NCI-H2029 (cell line): Measurements from ENCODE around the gene CALN1.

Experiments
- DNase-seq: peaks from one replicate; lab custom pipeline; 2025; lab: John Stamatoyannopoulos, UW

The CALN1 gene

DNA sequence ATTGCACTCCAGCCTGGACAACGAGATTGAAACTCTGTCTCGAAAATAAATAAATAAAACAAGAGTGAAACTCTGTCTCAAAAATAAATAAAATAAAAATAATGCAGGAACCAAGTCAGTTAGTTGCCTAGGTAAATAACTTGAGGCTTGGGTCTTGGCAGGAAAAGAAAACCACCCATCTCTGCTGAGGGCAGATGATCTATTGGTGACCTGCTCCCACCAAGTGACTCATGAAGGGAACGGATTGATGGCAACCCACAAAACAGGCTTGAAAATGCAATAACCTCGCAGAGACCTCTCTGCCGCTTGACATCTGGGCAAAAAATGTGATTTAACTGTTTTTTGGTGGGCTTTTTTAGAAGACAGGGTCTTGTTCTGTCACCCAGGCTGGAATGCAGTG, 86.6 kb downstream of the CALN1 start:
- DNase-seq = no peak

DNA sequence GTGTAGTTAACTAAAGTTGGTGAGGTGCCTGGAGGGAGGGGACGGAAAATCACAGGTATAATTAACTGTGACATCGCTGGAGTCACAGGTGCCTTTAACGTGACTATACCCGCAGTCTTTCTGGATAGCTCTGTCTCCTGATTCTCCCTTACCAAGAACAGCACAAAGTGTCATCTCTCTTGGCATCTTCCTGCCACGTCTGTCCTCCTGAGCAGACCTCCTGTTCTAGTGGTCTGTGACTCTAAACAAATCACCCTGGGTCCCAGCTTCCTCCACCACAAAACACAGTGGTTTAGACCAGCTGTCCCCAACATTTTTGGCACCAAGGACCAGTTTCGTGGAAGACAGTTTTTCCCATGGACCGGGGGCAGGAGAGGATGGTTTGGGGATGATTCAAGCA, 90.5 kb downstream of the CALN1 start:
- DNase-seq = no peak

DNA sequence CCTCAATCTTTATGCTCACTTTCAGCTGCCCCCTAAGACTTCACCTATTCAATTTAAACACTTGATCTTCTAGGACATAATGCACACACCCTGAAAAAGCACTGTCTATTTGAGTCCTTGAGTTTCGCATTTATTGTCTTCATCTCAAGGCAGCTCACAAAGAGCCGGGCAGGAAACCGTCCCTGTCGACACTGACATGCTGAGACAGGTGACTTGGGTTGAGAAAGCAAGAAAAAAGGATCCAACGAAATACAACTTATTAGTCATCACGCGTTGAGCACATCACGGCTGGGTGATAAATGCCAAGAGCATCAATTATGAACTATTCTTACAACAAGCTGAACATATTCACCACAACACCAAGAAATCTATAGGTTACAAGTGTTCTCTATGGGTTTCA, 91.1 kb downstream of the CALN1 start:
- no peak for DNase-seq

DNA sequence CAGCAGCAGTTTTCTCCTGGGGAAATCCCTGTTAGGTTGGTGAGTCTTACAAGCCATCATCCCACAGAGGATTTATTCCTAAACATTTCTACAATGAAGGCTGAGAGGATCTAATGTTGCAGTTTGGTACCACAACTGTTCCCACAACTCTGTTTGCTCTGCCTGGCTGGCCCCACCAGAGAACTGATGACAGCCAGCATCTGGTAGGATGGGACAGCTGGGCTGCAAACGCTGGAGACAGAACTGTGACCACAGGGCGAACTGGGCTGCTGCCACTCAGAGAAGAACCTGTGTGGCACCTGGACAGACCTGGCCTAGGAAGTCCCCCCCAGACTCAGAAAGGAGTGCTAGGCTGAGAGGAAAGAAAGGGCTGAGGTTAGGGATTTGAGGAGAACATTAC, 94.8 kb downstream of the CALN1 start:
- no peak for DNase-seq

DNA sequence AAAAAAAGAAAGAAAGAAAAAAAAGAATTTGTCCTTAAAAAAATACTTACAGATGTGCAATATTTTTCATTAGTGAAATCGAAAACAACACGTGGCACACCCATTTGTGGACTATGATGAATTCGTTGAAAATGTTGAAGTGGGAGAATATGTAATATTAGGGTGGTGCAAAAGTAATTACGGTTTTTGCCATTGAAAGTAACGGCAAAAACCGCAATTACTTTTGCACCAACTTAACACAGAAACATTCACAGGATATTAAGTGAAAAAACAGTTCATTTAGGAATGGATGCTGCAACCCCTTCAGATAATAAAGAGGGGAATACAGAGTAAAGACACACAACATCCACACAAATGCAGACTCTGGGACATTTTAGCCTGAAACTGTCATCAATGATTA, 96.0 kb downstream of the CALN1 start:
- DNase-seq = no peak

DNA sequence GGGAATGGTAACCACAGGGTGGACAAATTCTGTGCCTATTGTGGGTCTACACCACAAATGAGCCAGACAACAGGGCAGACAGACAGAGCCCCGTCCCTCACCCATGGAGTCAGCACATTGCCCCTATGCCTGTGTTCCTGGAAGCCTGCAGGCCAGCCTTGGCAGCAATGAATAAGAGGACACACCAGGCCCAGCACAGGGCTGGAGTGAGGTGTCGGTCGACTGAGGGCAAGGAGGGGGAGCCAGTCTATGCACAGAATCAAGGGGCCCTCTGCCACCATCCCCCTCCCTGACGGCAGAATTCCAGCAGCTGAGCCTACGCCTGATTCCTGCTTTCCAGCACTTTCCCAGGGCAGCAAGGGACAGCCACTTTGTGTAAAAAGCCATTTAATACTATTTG, 98.2 kb downstream of the CALN1 start:
- no peak for DNase-seq

DNA sequence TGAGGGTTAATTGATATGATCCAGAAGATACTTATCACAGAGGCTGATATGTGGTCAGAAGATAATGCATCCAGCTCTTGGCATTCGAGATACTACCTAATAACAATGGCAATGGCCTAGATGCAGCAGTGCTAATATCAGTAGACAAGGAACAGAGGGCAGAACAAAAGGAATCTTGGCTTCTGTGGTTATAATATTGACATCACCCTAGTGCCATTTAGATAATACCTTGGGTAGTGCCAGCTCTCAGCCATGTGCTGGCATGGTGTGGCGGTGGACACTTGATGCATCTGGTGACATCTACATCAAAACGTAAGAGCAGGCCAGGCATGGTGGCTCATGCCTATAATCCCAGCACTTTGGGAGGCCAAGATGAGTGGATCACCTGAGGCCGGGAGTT, 101.8 kb downstream of the CALN1 start:
- DNase-seq = no peak

DNA sequence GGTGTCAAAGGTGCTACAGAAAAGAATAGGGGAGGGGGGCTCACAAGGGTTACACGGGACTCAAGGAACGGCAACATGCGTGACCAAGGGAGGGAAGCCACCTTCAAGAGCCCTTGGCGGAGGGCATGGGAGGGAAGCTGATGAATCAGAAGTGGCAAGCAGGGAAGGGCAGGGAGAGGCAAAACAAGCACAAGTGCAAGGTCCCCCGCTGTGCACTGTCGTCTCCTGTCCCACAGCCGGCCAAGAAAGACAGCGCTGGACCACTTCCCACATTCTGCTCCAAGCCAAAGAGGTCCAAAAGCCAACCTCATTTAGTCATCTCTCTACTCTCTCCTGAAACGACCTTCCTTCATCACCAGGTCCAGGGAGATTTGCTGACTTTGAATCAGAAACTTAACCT, 102.7 kb downstream of the CALN1 start:
- DNase-seq = no peak

DNA sequence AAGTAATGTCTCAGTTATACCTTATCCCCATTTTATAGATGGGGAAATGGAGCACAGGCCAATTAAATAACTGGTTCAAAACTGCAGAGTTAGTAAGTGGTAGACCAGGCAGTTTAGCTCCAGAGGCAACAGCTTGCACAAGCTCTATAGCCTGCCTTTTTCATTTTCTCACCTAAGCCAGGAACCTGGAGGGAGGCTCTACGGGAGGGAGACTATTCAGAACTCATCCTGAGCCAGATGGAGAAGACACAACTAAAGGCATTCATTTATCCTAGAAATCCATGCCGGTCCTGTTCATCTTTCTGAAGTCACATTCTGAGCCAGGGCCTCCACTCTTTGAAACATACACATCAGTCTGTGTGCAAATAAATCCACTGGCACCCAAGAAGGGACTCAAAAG, 103.2 kb downstream of the CALN1 start:
- DNase-seq = no peak

DNA sequence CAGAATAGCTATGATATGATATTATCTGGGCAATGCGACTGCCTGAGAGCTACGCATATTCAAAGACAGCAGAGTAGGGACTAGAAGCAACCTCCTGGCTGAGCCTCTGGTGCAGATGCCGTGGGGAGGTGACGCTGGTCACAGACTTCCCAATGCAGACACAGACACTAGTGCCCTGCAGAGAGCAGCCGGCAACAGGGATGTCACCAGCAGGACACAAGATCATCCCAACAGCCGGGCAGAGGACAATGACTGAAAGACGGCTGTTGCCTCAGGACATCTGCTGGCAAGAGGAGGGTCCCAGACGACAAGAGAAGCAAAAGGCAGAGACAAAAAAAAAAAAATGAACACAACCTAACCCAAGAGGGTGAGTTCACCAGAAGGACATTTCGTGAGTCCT, 104.6 kb downstream of the CALN1 start:
- no peak for DNase-seq

DNA sequence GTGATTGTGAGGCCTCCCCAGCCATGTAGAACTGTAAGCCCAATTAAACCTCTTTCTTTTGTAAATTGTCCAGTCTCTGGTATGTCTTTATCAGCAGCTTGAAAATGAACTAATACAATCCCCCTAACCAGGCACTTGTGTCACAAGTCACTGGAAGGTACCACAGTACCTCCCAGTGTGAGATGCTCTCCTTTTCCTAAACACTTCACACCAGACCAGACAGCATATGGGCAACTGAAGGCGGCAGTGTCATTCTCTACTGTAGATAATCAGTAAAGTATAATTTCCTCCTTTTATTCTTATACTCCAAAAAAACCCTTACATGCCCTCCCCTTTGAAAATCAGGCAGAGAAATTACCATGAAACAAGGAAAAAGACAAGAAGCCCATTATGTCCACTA, 113.2 kb downstream of the CALN1 start:
- DNase-seq = no peak

DNA sequence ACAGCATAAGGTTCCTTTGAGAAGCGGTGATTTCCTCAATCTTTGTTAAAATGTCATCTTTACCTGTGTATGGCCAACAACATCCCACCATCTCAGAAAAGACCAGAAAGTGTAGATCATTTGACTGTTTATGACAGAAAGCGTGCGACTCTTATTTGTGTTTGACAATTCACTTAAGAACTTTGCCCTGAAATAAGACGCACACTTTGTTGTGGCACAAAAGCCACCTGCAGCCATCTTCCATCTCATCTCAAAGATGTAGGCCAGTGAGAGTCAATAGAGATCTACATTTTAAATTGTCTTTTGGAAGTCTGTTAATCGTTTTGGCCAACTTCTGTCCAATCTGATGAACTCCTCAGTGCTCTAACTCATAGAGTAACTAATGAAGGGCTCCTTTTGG, 114.0 kb downstream of the CALN1 start:
- no peak for DNase-seq

DNA sequence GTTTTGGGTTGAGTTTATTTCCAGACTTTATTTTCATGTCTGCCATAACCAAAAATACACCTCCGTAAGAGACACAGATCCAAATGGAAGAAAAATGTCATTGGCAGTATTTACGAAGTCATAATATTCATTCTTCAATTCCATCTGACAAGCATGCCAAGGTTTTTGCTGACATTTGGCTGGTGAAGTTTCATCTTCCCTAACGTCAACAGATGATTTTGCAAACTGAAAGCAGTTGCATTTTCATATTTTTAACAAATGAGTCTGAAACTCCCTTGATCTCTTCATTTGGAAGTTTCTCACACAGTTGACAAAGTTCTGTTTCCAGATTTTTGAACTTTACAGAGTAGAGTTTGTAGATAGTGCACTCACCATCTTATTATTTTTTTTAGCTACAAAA, 114.5 kb downstream of the CALN1 start:
- DNase-seq = no peak

DNA sequence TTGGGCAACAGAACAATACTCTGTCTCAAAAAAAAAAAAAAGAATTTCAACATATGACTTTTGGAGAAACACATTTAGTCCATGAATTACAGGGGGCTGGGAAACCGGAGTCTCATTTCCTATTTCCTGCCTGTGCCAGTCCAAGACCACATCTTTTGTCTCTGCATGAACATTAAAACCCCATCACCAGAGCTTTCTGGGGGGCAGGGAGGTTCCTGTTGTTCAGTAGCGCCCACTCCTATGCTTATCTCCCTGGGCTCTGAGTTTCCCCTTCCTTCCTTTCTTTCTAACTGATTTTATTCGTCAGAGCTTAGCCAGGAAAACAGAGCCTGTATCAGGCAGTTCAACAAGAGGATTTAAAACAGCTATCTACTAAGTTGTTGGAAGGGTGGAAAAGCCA, 119.3 kb downstream of the CALN1 start:
- no peak for DNase-seq

DNA sequence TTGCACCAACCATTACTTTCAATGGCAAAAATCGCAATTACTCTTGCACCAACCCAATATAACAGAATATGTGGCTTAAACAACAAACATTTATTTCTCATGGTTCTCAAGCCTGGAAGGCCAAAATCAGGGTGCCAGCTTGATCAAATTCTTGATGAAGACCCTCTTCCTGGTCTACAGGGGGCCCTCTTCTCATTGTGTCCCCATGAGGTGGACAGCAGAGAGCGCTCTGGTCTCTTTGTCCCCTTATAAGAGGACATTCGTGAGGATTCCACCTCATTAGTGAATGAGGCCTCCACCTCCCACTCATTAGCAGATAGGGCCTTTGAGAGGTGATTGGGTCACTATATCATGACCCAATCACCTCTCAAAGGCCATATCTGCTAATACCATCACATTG, 120.0 kb downstream of the CALN1 start:
- DNase-seq = no peak

DNA sequence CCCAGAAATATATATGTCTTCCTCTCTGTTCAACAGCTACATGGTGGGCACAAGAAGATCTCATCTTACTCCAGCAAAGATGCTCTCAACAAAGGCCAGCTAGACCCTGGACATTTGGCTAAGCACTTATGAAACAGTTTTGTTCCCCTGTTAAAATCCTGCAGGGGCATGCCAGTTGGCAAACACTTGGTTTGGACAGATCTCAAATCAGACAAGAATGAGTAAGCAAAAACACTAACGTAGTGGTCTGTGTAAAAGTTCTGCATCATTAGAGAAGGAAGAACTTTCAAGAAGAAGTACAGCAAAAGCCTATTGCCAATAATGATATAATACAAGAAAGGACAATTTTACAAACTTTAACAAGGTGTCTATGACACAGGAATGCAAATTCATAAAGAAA, 125.6 kb downstream of the CALN1 start:
- DNase-seq = no peak

DNA sequence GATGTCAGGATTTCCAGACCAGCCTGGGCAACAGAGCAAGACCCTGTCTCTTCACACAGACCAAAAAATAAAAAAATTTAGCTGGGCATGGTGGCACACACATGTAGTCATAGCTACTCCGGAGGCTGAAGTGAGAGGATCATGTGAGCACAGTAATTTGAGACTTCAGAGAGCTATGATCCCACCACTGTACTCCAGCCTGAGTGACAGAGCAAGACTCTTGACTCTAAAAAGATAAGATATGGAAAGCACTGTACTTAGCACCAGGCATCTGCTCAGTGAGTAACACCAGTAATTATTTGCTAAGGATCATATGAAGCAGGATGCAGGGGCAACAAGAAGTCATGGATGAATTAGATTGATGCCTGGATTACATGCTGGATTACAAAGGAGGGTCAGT, 128.8 kb downstream of the CALN1 start:
- peak; percentile 9 for DNase-seq

DNA sequence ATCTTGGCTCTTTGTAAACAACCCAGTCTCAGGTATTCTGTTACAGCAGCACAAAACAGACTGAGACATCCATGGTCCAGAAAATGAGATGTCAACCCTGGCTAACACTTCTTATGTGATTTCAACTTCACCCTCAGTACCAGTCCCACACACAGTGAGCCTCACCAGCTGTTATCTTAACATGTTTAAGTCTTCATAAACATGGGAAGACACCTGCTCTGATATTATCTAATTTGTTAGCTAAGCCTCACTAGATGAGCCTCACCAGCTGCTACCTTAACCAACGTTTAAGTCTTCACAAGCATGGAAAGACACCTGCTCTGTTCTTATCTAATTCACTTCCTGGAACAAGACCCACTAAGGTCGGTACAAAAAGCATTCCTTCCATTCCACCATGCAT, 130.8 kb downstream of the CALN1 start:
- DNase-seq = no peak

DNA sequence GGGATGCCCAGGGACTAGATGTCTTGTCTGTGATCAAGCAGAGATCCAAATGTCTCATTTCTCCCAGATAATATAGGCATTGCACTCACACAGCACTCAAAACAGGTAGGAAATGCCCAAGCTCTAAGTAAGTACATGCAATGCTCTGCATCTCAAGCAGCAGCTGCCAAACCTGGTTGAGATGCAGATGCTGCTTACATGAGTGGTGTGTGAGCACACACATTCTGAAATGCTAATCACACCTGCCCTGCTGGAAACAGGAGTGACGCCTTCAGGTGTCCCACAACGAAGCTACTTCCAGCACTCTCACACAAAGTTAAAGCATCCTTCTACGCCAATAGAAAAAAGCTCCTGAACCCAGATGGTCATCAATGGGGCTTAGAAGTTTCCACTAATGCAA, 132.9 kb downstream of the CALN1 start:
- DNase-seq = no peak

DNA sequence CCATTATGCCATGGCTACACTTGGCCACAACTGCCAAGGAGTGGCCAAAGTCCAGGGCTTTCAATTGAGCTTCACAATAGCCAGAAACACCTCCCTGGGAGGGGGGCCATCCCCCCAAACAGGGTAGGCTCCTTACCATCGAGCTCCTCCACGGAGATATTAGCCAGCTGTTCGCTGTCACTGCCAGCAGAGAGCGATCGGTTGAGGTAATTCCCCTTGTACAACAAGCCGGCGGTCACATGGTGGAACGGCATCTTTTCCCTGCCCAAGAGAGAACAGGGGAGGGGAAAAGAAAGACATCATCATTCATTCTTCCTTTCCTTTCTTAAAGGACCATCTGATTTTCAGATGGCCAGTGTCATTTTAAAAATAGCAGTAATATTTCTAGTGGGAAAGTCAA, 133.6 kb downstream of the CALN1 start:
- DNase-seq = no peak

DNA sequence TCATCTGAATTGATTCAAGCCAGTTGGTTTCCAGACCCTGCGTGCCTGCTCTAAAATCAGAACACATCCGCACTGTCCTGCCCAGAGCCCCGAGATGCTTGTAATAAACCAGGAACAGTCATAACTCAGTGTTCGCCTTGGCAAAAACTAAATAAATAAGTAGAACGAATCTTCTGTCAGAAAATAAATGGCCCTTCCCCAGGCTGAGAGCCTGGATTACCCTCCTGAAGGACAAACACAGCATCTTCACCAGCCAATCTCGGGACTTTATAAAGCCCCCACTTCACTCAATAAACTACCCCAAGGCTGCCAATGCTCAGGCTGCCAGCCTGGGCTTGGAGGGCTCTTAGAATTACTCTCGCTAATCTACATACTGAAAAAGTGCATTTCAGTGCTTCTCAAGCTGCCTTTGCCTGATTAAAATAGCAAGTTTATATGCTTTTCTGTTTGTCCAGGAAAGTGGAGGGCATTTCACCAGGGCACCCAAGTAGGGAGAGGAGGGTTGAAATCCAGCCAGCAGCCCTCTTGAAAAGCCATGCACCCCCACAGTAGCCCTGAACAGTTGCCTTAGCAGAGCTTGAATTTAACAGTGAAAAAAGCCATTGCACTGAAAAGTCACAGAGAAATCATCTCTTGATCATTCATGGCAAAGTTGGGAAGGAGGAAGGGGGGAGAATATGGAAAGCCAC, 136.6 kb downstream of the CALN1 start:
- no peak for DNase-seq

DNA sequence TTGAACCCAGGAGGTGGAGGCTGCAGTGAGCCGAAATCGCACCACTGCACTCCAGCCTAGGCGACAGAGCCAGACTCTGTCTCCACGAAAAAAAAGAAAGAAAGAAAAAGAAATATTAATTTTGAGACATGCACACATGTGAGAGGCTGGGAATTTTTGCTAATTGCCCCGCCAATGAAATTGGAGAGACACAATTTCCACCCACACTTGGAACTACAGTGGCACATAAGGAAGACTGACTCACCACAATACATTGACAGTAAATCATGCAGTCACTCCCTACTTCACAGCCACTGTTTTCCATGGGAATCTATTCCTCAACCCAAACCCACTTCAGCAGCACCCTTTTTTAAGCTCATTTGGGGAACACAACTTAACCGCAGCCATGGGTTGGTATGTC, 139.7 kb downstream of the CALN1 start:
- DNase-seq = no peak

DNA sequence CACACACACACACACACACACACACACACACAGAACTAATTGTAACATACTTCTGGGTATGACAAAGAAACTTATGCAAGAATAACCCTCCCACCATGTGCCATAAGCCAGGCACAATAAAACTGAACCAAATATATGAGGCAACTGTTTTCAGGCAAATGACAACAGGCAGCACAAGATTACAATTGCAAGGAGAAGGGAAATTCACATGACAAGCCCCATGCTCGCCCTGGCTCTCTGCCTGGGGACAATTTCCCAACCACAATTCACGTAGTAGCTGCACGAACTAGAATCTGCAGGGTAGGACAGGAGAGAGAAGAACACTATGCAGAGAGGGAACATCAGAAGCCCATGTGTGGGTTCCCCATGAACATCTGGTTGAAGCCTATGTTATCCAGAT, 143.3 kb downstream of the CALN1 start:
- no peak for DNase-seq

DNA sequence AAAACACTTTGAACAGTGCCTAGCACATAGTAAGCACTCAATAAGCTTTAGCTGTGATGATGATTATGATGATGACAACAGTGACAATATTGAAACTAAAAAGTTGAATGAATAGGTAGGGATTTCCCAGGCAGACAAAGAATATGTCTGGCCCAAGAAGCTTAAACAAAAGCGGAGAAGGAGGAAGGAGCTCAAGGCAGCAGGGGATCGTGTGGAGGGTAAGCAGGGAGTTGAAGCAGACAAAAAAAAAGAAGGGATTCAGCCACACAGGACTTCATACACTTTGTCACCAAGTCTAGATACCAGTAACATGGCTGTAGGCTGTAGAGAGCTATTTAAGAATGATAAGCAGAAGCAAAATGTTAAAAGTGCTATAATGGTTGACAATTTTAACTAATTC, 144.0 kb downstream of the CALN1 start:
- no peak for DNase-seq

DNA sequence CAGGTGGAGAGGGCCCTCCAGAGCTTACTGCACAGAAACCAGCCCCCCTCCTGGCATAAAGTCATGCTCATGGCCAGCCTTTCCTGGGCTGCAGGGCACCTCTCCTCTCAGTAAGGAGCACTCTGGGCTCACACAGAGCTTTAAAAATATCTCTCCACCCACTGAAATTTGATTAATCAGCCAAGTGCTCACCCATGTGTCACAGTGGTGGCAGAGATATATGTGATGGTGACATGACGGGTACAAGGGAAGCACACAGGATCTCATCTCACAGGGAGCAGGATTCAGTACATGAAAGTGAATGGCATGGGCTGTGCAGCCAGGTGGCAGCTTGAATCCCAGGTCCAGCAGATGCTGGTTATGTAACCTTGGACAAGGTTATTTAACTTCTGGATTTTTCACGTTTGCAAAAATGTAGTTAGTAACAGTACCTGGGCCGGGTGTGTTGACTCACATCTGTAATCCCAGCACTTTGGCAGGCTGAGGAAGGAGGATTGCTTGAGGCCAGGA, 144.8 kb downstream of the CALN1 start:
- no peak for DNase-seq
